H1 (cell line): ENCODE data around the gene HINT2. TPM values are rescaled to one million over a fixed set of nuclear protein-coding genes. Genes with fewer than 3 reads are reported as not detected.

ENCODE experiments used
- CBX8 ChIP-seq: fragments of 300-800, 300-1000 bp; sonication (generic); IDR thresholded peaks from 2 replicates; pipeline ENCODE4 v1.7.1; 2016; ENCODE audit warnings: low read depth, low read length, borderline replicate concordance
- EZH2 ChIP-seq: fragments of 200-600 bp; sonication (generic); IDR thresholded peaks from 2 replicates; pipeline ENCODE4 v1.7.1; 2012; ENCODE audit warnings: low read depth, mild to moderate bottlenecking, moderate library complexity, low read length, inconsistent platforms; ENCODE audit not compliant: severe bottlenecking
- GABPA ChIP-seq: IDR thresholded peaks from 2 replicates; pipeline ENCODE4 v1.6.1; 2011; ENCODE audit warnings: mild to moderate bottlenecking, low read length, moderate library complexity, borderline replicate concordance; ENCODE audit not compliant: insufficient read depth
- JUN ChIP-seq: IDR thresholded peaks from 2 replicates; pipeline ENCODE4 v1.6.1; 2011; ENCODE audit warnings: low read depth, mild to moderate bottlenecking, improper control_type of control experiment, low read length
- NRF1 ChIP-seq: IDR thresholded peaks from 2 replicates; pipeline ENCODE4 v1.6.1; 2011; ENCODE audit warnings: mild to moderate bottlenecking, low read depth, low read length, improper control_type of control experiment
- POU5F1 ChIP-seq: IDR thresholded peaks from 2 replicates; pipeline ENCODE4 v1.6.1; 2011; ENCODE audit warnings: low read depth, mild to moderate bottlenecking, low read length, moderate library complexity
- SIN3A ChIP-seq, 2 experiments: IDR thresholded peaks in 1 of 2; conservative IDR thresholded peaks in 1 of 2; 2 replicates each; pipeline ENCODE4 v1.6.1; 2011 to 2012; ENCODE audit warnings: low read length in 2 of 2, improper control_type of control experiment in 1 of 2, low read depth in 1 of 2, mild to moderate bottlenecking in 1 of 2
- SIX5 ChIP-seq: IDR thresholded peaks from 2 replicates; pipeline ENCODE4 v1.6.1; 2011; ENCODE audit warnings: mild to moderate bottlenecking, low read depth, low read length
- SUZ12 ChIP-seq: fragments of 200-600 bp; sonication (generic); IDR thresholded peaks from 2 replicates; pipeline ENCODE4 v1.6.1; 2012; ENCODE audit warnings: mild to moderate bottlenecking, inconsistent platforms, low read length, moderate library complexity, mixed read lengths
- TCF12 ChIP-seq: IDR thresholded peaks from 2 replicates; pipeline ENCODE4 v1.6.1; 2011; ENCODE audit warnings: low read depth, mild to moderate bottlenecking, low read length
- YY1 ChIP-seq: IDR thresholded peaks from 2 replicates; pipeline ENCODE4 v1.6.1; 2011; ENCODE audit warnings: low read depth, mild to moderate bottlenecking, low read length
- polyA plus RNA-seq, 7 experiments: library from polyadenylated mRNA; depleted of rRNA in 3 of 7; stranded (reverse) in 5 of 7; unstranded in 2 of 7; fragments of >200 nt in 5 of 7; fragments of 200-250 nt in 2 of 7; gene quantifications; 1 replicate in 5 of 7; 2 replicates in 1 of 7; 4 replicates in 1 of 7; pipeline versions ENCODE4 v1.2.1 to v1.2.3, GENCODE V29; 2011 to 2013; ENCODE audit warnings: missing spikeins in 2 of 7, mixed read lengths in 2 of 7
- total RNA-seq: library from RNA; stranded (reverse); fragmentation: NEBNext Ultra II Directional; extraction: Animal tissue kit (Norgen Biotek cat#: 25700); gene quantifications from 2 replicates; pipeline ENCODE4 v1.2.1, GENCODE V29; 2021
- TF ChIP-seq, protein P1 (sequence below): IDR thresholded peaks from 2 replicates; pipeline ENCODE4 v1.6.1; 2011; ENCODE audit warnings: low read depth, mild to moderate bottlenecking, low read length; ENCODE audit not compliant: insufficient read depth

The HINT2 gene
- total and polyA plus RNA-seq, 2 of the 8 experiments (the other 6 are each of a cell fraction or from before 2014, with no cell fraction given) = 32.1 to 51.2 TPM

DNA sequence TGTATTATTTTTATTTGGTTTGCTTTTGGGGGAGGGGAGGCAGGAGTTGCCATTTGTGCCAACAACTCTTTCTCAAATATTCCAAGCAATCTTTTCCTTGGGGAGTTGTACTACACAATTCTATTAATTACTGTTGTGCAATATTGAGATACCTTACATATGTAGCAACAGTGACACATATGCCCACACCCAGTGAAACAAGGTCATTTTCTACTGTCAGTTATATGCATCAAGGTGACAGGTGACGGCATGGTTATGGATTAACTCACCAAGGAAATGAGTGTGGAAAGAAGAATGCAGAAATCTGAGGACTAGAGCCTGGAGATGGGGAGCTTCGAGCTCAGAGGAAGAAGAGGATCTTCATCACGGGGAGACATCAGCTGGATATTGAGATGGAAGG is 42.9 kb downstream of the HINT2 start (continued):
- TF ChIP-seq CBX8 = no peak
- no peak for TF ChIP-seq TCF12
- no peak for TF ChIP-seq SUZ12
- TF ChIP-seq, protein P1, sequence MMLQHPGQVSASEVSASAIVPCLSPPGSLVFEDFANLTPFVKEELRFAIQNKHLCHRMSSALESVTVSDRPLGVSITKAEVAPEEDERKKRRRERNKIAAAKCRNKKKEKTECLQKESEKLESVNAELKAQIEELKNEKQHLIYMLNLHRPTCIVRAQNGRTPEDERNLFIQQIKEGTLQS = no peak
- TF ChIP-seq NRF1 = no peak
- TF ChIP-seq POU5F1 = no peak
- TF ChIP-seq EZH2 = no peak
- TF ChIP-seq SIN3A (conservative IDR thresholded peaks at IDR 0.05 in 1 of 2, IDR thresholded peaks at IDR 0.05 in 1 of 2; ENCODE audit: low read depth in 1 of 2, low read length in 2 of 2) = no peak
- no peak for TF ChIP-seq GABPA
- TF ChIP-seq SIX5 = no peak
- no peak for TF ChIP-seq YY1
- no peak for TF ChIP-seq JUN
